Endometrium (tissue), 2 donors: ENCODE measurements around the gene ARL13B.
"Not testable (repeated sequence)": the region's sequence is repeated elsewhere in the genome, so short reads cannot be mapped to it uniquely, and the experiment has no call there.

Experiments
- FAIRE-seq: peaks from 2 replicates; lab custom pipeline; 2012; peaks lifted over from hg19 to GRCh38; lab: Jason Lieb, UNC
- donor health status: control.
- donor health status: control.

ARL13B gene

DNA sequence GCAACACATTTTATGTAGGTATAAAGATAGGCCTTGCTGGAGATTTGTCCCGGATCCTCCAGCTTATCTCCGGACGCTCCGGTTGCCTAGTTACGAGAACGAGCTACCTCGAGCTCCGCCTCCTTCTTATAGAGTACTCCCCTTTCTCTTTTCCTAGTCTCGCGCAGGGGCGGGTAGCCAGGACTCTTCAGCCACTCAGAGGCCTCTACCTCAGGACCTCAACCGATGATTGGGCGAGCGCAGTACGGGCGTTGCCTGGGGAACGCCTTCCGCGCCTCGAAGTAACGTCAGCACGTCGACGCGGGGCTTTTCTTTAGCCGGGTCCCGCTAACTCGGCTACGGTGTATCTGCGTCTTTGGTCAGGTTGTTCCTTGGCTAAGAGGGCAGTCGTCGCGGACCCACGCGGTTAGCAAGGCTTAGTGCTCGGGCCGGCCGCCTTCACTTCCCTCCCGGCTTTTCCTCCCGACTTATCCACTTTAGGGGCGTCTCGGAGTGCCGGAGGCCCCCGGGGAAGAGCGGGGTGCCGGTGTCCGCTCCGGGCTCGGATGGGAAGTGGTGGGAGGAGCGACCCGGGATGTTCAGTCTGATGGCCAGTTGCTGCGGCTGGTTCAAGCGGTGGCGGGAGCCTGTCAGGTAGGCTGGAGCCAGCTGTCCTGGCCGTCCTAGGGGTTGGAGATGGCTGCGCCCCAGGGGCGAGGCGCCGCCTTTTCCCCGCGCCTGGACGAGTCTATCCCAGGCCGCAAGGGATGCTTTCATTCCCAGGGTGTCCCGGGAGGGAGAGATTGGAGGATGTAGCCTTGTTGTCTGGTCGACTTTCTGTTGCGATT, at the start of gene ARL13B:
TSS of gene ARL13B (plus strand) at position 306 of the 827 bp plus-strand sequence. CDS start at position 575, 269 bp downstream.
- peak; percentile 99 for FAIRE-seq

DNA sequence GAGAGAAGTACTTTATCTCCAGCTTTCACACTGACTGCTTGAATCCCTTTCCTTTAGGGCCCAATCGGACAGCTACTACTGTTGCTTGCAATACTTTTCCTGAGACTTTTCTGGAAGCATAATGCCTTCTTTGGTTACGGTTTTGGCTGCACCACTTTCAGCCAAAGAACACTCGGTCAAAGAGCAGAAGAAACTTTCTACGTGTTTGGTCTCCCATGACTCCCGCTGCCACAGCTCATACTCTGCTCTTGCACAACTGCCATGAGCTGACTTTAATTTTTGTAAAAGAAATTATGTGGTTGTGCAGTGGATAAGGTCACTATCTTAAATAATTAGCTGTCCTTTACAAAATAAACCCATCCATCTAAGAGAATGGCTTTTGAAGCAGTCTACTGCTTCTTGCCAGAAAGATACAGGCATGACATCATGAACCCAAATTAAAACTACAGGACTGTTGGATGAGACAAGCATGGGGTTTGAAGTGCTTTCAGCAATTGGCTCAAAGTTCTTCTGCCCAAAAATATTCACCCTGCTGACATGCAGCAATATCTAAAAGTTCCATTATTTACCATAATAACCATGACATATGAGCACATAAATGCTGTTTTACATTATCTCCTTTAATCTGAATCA, 48.2 kb upstream of the ARL13B start:
- FAIRE-seq: no peak

DNA sequence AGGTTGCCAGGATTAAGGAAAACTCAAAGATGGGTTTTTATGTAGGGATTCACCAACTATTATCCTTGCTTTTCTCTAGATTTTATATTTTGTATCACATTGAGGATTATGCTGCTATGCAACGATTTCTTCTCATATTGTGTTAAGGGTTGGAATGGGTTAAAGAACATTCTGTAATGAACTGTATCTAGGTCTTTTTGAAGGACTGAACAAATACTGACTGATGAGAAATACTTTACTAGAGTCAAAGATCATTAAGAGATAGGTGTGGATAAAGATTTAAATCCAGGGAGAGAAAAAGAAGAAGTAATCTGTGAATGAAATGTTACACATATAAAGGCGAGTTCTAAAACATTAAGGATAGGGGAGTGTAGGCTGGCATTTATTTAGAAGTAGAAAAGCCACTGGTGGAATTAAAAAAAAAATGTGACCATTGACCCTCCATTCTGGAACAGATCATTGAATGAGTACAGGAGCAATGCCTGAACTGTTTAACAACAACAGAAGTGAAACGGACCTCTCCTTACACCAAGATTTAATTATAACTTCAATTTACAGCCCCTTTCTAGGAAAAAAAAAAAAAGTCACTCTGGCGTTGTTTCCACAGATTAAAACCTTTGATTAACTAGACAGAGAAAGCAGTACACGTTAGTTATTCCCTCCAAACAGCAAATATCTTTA, 45.4 kb upstream of the ARL13B start:
- FAIRE-seq: no peak

DNA sequence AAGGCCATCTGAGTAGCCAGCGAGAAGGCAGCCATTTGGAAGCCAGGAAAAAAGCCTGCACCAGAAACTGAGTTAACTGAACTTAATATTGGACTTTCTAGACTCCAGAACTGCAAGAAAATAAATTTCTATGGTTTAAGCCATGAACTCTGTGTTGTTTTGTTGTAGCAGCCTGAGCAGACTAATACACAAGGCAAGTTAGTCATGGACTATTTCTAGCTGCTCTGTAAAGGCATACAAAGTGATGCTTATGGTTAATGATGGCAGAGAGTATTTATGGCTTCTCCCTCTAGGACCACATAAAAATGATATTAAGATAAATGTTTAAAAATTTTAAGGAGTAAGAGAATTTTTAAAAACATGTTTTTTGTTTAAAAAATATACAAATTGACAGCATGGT, 43.4 kb upstream of the ARL13B start:
- FAIRE-seq: no peak

DNA sequence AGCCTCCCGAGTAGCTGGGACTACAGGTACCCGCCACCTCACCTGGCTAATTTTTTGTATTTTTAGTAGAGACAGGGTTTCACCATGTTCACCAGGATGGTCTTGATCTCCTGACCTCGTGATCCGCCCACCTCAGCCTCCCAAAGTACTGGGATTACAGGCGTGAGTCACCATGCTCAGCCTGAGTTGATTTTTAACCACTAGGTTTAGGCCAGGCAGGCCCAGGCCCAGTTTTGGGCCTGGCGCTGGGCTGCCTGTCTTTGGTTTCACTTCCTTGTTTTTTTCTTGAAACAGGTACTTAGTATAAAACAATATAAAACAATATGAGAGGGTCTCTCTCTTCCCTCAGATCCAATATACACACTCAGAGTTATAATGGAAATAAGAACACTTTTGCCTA, 42.5 kb upstream of the ARL13B start:
- not testable (repeated sequence) for FAIRE-seq

DNA sequence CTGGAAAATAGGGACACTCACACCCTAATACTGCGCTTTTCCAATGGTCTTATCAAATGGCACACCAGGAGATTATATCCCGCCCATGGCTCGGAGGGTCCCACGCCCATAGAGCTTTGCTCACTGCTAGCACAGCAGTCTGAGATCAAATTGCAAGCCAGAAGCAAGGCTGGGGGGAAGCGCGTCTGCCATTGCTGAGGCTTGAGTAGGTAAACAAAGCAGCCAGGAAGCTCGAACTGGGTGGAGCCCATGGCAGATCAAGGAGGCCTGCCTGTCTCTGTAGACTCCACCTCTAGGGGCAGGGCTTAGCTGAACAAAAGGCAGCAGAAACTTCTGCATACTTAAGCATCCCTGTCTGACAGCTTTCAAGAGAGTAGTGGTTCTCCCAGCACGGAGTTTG, 30.0 kb upstream of the ARL13B start:
- FAIRE-seq: not testable (repeated sequence)

DNA sequence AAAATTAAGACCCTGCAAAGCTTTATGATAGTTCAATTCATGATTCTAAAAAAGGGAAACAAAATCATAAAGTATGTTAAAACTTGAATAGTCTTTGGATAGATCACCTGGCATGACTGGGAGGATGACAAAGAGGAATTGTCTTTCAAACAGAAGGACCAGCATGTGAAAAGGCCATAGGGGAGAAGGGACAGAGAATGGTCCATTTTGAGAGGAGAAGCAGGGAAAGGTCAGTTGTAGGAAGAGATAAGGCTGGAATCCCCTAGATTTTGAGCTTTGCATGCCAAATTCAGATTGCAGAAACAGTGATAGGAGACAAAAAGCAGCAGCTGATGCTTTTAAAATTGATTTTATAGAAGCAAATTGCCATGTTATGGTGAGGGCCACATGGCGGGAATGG, 18.9 kb upstream of the ARL13B start:
- FAIRE-seq: no peak

DNA sequence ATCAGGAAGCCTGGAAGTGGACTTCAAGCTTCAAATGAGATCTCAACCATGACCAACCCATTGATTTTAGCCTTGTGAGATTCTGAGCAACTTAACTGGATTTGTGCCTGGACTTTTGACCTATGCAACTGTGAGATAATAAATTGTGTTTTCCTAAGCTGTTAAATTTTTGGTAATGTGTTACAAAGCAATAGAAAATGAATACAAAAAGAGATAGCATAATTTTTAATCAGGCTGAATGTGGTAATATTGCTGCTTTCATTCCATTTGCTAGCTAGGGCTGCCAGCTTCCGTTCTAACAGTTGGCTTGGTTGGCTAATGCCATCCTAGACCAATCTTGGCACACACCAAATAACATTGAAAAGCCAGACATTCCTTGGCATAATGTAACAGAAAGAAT, 18.5 kb upstream of the ARL13B start:
- FAIRE-seq: no peak

DNA sequence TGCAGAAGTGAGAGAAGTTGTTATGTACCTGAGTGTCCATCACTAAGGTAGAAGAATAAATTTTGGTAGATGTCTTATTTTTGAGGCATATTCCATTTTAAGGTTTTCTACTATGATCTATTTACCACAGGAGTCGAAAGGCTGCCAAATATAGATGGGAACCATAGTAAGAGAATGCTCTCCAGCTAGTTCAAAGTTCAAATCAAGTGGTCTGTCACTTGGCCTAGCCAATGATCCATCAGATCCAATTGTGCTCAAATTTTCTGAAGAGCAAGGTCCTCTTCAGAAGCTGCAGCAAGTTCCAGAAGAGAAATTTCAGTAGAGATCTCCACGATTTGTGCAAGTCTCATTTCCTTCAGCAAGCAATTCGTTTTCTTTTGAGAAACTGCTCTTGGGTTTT, 17.2 kb upstream of the ARL13B start:
- no peak for FAIRE-seq

DNA sequence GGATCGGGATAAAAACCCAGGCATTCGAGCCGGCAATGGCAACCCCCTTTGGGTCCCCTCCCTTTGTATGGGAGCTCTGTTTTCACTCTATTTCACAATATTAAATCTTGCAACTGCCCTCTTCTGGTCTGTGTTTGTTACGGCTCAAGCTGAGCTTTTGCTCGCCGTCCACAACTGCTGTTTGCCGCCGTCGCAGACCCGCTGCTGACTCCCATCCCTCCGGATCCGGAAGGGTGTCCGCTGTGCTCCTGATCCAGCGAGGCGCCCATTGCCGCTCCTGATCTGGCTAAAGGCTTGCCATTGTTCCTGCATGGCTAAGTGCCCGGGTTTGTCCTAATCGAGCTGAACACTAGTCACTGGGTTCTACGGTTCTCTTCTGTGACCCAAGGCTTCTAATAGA, 14.8 kb upstream of the ARL13B start:
- not testable (repeated sequence) for FAIRE-seq

DNA sequence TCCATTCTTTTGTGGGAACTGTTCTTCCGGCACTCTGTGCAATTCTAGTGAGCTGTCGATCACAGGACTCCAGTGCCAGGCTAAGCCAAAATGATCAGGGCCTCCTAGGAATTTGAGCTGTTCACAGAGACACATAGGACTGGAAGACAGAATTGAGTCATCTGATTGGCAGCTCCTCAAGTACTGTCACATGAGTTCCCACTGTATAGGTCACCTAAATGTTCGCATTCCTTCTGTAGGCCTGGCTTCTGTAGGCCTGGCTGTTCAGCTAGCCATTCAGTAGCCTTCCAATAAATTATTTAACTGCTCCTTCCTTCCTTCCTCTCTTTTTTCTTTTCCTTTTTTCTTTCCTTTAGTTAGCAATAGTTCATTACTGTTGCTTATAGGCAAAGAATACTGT, 10.5 kb upstream of the ARL13B start:
- no peak for FAIRE-seq

DNA sequence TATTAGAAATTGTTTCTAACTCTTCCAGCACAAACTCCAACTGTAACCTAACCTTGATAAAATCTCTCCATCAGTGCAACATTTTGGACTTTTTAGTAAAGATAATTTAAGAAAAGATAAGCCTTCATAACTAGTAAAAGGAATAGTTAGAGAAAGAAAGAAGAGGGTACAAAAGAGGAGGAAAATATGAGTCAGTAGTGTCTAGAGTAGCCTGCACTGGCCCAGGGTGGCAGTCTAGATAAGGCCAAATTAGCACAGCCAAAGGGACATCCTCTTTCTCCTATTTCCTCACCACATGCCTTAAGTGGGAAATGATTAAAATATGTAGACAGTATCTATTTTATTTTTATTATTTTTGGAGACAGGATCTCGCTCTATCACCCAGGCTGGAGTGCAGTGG, 10.0 kb upstream of the ARL13B start:
- FAIRE-seq: no peak

DNA sequence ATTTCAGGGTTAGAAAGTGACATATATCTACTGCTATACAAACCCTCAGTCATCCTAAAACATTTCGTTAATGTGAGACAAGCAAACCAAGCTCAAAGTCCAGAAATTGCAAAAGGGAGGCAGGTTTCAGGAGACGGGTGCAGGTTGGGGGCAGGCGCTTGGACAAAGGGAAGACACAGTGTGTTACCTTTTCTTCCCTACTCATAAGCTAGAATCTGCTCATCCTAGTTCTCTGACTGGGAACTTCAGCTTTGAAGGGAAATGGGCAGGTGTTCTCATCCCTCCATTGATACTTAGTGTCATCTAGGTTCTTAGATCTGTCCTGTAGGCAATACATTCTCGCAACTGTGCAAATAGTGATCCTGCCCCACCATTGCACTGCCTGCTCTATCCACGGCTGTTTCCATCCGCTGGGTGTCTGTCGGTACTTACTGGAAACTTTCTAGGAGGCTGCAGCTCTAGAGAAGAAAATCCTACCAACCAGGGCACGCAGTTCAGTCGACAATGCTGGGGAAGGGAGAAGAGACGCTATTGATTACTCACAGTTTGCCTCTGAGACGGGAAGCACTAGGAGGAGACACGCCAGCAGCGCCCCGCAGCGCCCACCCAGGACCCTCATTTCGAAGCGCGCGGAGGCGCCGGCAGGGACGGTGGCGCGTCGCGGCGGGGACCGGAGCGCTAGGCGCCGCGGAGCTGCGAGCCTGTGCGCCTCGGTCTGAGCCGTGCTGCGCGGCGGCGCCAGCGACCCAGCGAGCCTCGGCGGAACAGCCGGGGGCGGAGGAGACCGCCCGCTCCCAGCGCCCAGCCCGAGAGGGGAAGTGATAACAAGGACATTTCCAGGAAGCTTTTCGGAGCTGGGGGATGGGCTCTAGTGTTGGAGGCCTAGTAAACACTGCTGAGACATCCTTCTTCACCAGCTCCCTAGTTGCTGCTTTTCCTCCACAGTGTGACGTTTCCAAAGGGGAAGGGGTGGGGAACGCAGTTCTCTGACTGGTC, 6.5 kb upstream of the ARL13B start, which contains the start of gene PROS1:
TSS of gene PROS1 (minus strand) at position 766 of the 996 bp plus-strand sequence. CDS start at position 619, 147 bp downstream.
- no peak for FAIRE-seq

DNA sequence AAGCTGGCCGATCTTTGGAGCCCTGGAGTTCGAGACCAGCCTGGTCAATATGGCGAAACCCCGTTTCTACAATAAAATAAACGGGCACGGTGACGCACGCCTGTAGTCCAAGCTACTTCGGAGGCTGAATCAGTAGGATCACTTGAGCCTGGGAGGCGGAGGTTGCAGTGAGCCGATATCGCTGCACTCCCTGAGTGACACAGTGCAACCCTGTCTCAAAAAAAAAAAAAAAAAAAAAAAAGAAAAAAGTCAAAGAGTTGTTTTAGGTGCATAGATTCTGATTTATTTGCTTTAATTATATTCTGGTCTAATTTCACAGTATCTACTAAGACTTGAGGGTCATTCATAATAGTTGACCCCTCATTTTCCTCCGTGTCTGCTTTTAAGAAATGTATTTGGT, 1.7 kb downstream of the ARL13B start:
- no peak for FAIRE-seq

DNA sequence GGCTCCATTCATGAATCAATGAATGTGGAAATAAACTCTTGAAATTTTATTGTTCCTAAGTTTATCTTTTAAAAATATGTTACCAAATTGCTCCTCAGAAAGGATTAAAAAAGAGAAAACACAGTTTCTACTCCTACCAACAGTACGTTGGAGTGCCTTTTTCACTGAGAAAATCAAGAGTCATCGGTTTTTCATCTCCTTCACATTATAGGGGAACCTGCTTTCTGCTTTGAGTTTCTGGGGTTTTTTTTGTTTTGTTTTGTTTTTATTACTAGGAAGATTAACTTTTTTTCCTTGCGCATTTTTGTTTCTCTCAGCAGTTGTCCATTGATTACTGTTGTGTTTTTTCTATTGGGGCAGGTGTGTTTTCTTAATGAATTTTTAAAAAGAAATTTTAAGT, 3.5 kb downstream of the ARL13B start:
- no peak for FAIRE-seq

DNA sequence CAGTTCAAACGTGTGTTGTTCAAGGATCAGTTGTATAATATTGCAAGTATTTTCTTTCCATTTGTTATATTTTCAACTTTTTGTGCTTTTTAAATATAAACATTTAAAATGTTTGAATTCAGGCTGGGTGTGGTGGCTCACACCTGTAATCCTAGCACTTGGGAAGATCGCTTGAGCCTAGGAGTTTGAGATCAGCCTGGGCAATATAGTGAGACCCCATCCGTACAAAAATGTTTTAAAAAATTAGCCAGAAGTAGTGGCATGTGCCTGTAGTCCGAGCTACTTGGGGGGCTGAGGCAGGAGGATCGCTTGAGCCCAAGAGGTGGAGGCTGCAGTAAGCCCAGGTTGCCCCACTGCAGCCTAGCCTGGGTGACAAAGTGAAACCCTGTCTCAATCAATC, 4.7 kb downstream of the ARL13B start:
- no peak for FAIRE-seq

DNA sequence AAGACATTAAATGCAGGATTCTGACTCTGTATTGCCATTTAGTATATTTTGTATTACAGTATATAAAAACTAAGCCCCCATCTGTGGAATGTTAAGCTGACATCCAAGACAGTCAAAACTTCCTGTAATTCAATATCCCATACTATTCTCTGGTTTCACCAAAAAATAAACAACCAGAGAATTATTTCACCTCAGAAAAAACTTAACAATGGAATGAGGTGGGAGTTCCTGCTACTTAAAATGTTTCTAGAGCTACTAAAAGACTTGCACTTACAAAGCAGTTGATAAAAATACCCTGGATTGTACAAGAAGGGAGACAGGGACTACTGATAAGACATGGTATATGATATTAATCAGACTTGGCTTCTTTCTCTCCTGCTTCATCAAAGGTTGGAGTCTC, 8.3 kb downstream of the ARL13B start:
- FAIRE-seq: peak; percentile 81

DNA sequence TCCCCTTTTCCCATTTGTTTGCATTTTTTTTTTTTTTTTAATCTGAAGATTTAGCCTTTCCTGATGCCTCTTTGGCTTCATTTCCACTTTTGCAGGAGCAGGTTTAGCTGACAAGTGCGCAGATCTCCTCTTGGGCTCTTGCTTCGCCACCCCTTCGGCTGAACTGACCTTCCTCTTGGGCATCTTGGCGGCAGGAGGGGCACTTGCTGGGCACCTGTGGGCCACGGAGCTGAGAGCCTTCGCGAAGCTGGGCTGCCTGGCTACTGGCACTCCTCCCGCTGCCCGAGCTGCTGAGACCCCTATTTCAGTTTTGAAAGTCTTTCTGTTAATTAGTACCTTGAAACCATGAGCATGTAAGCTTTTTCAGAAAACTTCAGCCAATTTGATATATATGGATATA, 8.8 kb downstream of the ARL13B start:
- FAIRE-seq: no peak

DNA sequence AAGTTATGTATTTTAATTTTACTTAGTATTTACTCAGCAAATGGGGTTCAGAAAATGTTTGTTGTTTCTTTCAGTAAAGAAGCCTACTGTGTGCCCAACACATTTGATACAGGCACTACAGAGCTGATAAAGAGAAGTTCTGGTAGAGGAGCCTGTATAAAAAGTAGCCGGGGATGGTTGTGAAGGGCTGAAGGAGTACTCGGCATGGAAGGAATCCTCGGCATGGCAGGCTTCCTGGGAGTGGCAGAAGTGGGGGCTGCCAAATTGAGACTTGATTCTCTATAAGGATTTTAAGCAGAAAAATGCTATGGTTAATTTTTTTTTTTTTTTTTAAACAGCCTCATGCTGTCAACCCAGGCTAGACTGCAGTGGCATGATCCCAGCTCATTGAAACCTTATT, 9.3 kb downstream of the ARL13B start:
- no peak for FAIRE-seq

DNA sequence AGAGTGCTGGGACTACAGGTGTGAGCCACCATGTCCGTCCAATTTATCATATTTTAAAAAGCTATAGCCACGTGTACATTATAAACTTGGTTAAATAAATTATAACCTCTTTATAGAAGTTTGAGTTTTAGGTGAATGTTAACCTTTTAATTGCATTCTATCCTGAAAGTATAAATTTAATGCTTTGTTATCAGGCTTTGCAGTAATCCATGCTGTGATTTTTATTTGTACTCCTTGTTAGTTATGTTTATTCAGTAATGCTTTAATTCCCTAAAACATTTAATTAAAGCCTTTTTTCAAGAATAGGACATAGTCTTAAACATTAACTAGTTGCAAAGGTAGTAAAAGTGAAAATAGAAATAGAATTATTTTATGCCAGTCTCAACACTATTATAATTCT, 11.7 kb downstream of the ARL13B start:
- FAIRE-seq: no peak

DNA sequence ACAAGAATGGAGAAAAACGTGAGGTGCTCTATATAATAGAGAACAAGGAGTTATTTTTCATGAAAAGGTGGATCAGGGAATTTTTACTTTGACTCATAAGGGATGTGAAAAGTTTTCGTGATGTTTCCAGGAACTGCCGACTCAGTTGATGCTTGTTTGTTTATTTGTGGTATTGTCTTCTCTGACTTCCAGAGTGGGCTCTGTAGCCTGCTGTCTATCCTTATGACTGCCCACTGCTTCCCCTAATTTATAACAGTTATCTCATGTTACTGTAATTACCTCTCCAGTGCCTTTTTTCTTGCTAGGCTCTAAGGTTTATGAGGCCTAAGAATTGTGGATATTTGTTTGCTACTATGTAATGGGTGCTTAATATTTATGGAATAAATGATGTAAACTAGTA, 12.3 kb downstream of the ARL13B start:
- FAIRE-seq: no peak

DNA sequence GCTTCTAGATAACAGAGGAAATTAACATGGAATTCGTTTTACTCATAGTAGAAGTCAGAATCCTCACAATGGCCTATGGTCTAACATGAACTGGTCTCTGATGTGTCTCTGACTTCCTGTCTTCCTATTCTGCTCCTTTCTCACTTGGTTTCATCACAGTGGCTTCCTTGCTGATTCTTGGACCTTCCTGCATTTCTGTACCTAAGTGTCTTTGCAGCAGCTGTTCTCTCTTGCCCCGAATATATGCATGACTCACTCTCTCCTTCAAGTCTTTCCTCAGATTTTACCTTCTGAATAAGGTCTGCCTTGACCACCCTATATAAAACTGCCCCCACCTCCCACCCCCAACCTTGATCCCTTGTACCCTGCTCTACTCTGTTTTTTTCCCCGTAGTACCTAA, 14.1 kb downstream of the ARL13B start:
- FAIRE-seq: no peak
